Measurements from ENCODE around the gene FAM107A.
A peak's percentile ranks its signal among the peaks of the same experiment; 100 is the strongest.

The FAM107A gene

GRCh38 chr3:58566398-58567250 lies 10.6 kb downstream of the FAM107A start:
- no peaks in the 10 kb centered on the region for H3K36me3 ChIP-seq (ENCODE audit: control insufficient read depth, insufficient read depth, low read length)
- no peak overlapping the region for H3K4me3 ChIP-seq (ENCODE audit: low read depth, low read length)
- peaks cover 21% of the 10 kb centered on the region; the same call in 1 of the 2 replicates for H3K4me1 ChIP-seq (ENCODE audit: control insufficient read depth, insufficient read depth, low read length)
- H3K9me3 ChIP-seq (ENCODE audit: control insufficient read depth, insufficient read depth, low read length), result no peaks in the 10 kb centered on the region
- no peak overlapping the region for H3K9ac ChIP-seq (ENCODE audit: low read depth, low read length)
- H3K27me3 ChIP-seq (ENCODE audit: control insufficient read depth, insufficient read depth, low read length), result no peaks in the 10 kb centered on the region
- H3K27ac ChIP-seq (ENCODE audit: low read depth, low read length), result no peak overlapping the region

- Histone ChIP-seq H3K27ac (ENCODE audit: low read depth, low read length) (peak overlapping the region; percentile 24), H3K4me1 (ENCODE audit: control insufficient read depth, insufficient read depth, low read length) (peaks cover 22% of the 10 kb centered on the region; the same call in 1 of the 2 replicates), H3K36me3 (ENCODE audit: control insufficient read depth, insufficient read depth, low read length) (no peaks in the 10 kb centered on the region), H3K4me3 (ENCODE audit: low read depth, low read length) (no peak overlapping the region), H3K9ac (ENCODE audit: low read depth, low read length) (no peak overlapping the region), H3K9me3 (ENCODE audit: control insufficient read depth, insufficient read depth, low read length) (no peaks in the 10 kb centered on the region), H3K27me3 (ENCODE audit: control insufficient read depth, insufficient read depth, low read length) (no peaks in the 10 kb centered on the region)
These were observed 11.4 kb downstream of the FAM107A start for GRCh38 chr3:58565621-58566397.

- H3K27me3 ChIP-seq (ENCODE audit: control insufficient read depth, insufficient read depth, low read length), result no peaks in the 10 kb centered on the region
- H3K9ac ChIP-seq (ENCODE audit: low read depth, low read length), result no peak overlapping the region
- H3K4me3 ChIP-seq (ENCODE audit: low read depth, low read length), result no peak overlapping the region
- H3K4me1 ChIP-seq (ENCODE audit: control insufficient read depth, insufficient read depth, low read length), result peaks cover 22% of the 10 kb centered on the region; the same call in 1 of the 2 replicates
- no peak overlapping the region for H3K27ac ChIP-seq (ENCODE audit: low read depth, low read length)
- H3K9me3 ChIP-seq (ENCODE audit: control insufficient read depth, insufficient read depth, low read length), result no peaks in the 10 kb centered on the region
- H3K36me3 ChIP-seq (ENCODE audit: control insufficient read depth, insufficient read depth, low read length), result no peaks in the 10 kb centered on the region
These were observed 12.6 kb downstream of the FAM107A start for GRCh38 chr3:58564456-58565160.

- no peaks in the 10 kb centered on the region for H3K27me3 ChIP-seq (ENCODE audit: control insufficient read depth, insufficient read depth, low read length)
- H3K9me3 ChIP-seq (ENCODE audit: control insufficient read depth, insufficient read depth, low read length), result no peaks in the 10 kb centered on the region
- no peaks in the 10 kb centered on the region for H3K36me3 ChIP-seq (ENCODE audit: control insufficient read depth, insufficient read depth, low read length)
- H3K4me1 ChIP-seq (ENCODE audit: control insufficient read depth, insufficient read depth, low read length), result peaks cover 22% of the 10 kb centered on the region; the same call in 1 of the 2 replicates
- no peak overlapping the region for H3K27ac ChIP-seq (ENCODE audit: low read depth, low read length)
- no peak overlapping the region for H3K9ac ChIP-seq (ENCODE audit: low read depth, low read length)
- H3K4me3 ChIP-seq (ENCODE audit: low read depth, low read length), result no peak overlapping the region
These were observed 13.1 kb downstream of the FAM107A start for GRCh38 chr3:58564054-58564453.

- Histone ChIP-seq H3K9ac (ENCODE audit: low read depth, low read length) (no peak overlapping the region), H3K9me3 (ENCODE audit: control insufficient read depth, insufficient read depth, low read length) (no peaks in the 10 kb centered on the region), H3K27me3 (ENCODE audit: control insufficient read depth, insufficient read depth, low read length) (no peaks in the 10 kb centered on the region), H3K4me1 (ENCODE audit: control insufficient read depth, insufficient read depth, low read length) (peaks cover 22% of the 10 kb centered on the region; the same call in 1 of the 2 replicates), H3K27ac (ENCODE audit: low read depth, low read length) (no peak overlapping the region), H3K36me3 (ENCODE audit: control insufficient read depth, insufficient read depth, low read length) (no peaks in the 10 kb centered on the region), H3K4me3 (ENCODE audit: low read depth, low read length) (no peak overlapping the region)
These were observed 13.7 kb downstream of the FAM107A start for GRCh38 chr3:58563386-58564035.

- peaks cover 25% of the 10 kb centered on the region; the same call in 1 of the 2 replicates for H3K4me1 ChIP-seq (ENCODE audit: control insufficient read depth, insufficient read depth, low read length)
- no peaks in the 10 kb centered on the region for H3K27me3 ChIP-seq (ENCODE audit: control insufficient read depth, insufficient read depth, low read length)
- no peak overlapping the region for H3K27ac ChIP-seq (ENCODE audit: low read depth, low read length)
- no peaks in the 10 kb centered on the region for H3K36me3 ChIP-seq (ENCODE audit: control insufficient read depth, insufficient read depth, low read length)
- H3K4me3 ChIP-seq (ENCODE audit: low read depth, low read length), result no peak overlapping the region
- no peak overlapping the region for H3K9ac ChIP-seq (ENCODE audit: low read depth, low read length)
- H3K9me3 ChIP-seq (ENCODE audit: control insufficient read depth, insufficient read depth, low read length), result no peaks in the 10 kb centered on the region
These were observed 14.7 kb downstream of the FAM107A start for GRCh38 chr3:58562498-58562897.

GRCh38 chr3:58560771-58561311 lies 16.4 kb downstream of the FAM107A start:
- Histone ChIP-seq H3K27ac (ENCODE audit: low read depth, low read length) (peak overlapping the region; percentile 75), H3K4me1 (ENCODE audit: control insufficient read depth, insufficient read depth, low read length) (peaks cover 18% of the 10 kb centered on the region; the same call in 1 of the 2 replicates), H3K9ac (ENCODE audit: low read depth, low read length) (0 out of 2 replicates have a peak overlapping the region, but pooled peaks have one; percentile 25), H3K4me3 (ENCODE audit: low read depth, low read length) (no peak overlapping the region), H3K27me3 (ENCODE audit: control insufficient read depth, insufficient read depth, low read length) (no peaks in the 10 kb centered on the region), H3K36me3 (ENCODE audit: control insufficient read depth, insufficient read depth, low read length) (no peaks in the 10 kb centered on the region), H3K9me3 (ENCODE audit: control insufficient read depth, insufficient read depth, low read length) (no peaks in the 10 kb centered on the region)

GRCh38 chr3:58559586-58559985 lies 17.6 kb downstream of the FAM107A start:
- no peaks in the 10 kb centered on the region for H3K36me3 ChIP-seq (ENCODE audit: control insufficient read depth, insufficient read depth, low read length)
- no peak overlapping the region for H3K27ac ChIP-seq (ENCODE audit: low read depth, low read length)
- peaks cover 8% of the 10 kb centered on the region; the same call in 1 of the 2 replicates for H3K4me1 ChIP-seq (ENCODE audit: control insufficient read depth, insufficient read depth, low read length)
- no peaks in the 10 kb centered on the region for H3K9me3 ChIP-seq (ENCODE audit: control insufficient read depth, insufficient read depth, low read length)
- H3K9ac ChIP-seq (ENCODE audit: low read depth, low read length), result no peak overlapping the region
- no peaks in the 10 kb centered on the region for H3K27me3 ChIP-seq (ENCODE audit: control insufficient read depth, insufficient read depth, low read length)
- H3K4me3 ChIP-seq (ENCODE audit: low read depth, low read length), result no peak overlapping the region

- no peaks in the 10 kb centered on the region for H3K9me3 ChIP-seq (ENCODE audit: control insufficient read depth, insufficient read depth, low read length)
These were observed 19.7 kb downstream of the FAM107A start for GRCh38 chr3:58557491-58557890.

GRCh38 chr3:58556761-58557221 lies 20.4 kb downstream of the FAM107A start:
- Histone ChIP-seq H3K4me1 (ENCODE audit: control insufficient read depth, insufficient read depth, low read length) (peaks cover 6% of the 10 kb centered on the region; the same call in 1 of the 2 replicates), H3K36me3 (ENCODE audit: control insufficient read depth, insufficient read depth, low read length) (no peaks in the 10 kb centered on the region), H3K27ac (ENCODE audit: low read depth, low read length) (no peak overlapping the region), H3K27me3 (ENCODE audit: control insufficient read depth, insufficient read depth, low read length) (no peaks in the 10 kb centered on the region), H3K9me3 (ENCODE audit: control insufficient read depth, insufficient read depth, low read length) (no peaks in the 10 kb centered on the region), H3K4me3 (ENCODE audit: low read depth, low read length) (no peak overlapping the region), H3K9ac (ENCODE audit: low read depth, low read length) (no peak overlapping the region)

More at GRCh38 chr3:58557491-58557890, 19.7 kb downstream of the FAM107A start:
- no peak overlapping the region for H3K27ac ChIP-seq (ENCODE audit: low read depth, low read length)
- H3K9ac ChIP-seq (ENCODE audit: low read depth, low read length), result no peak overlapping the region
- no peak overlapping the region for H3K4me3 ChIP-seq (ENCODE audit: low read depth, low read length)
- peaks cover 8% of the 10 kb centered on the region; the same call in 1 of the 2 replicates for H3K4me1 ChIP-seq (ENCODE audit: control insufficient read depth, insufficient read depth, low read length)
- H3K27me3 ChIP-seq (ENCODE audit: control insufficient read depth, insufficient read depth, low read length), result no peaks in the 10 kb centered on the region
- no peaks in the 10 kb centered on the region for H3K36me3 ChIP-seq (ENCODE audit: control insufficient read depth, insufficient read depth, low read length)
